ENCODE results near the gene CLEC5A. TPM values are rescaled to one million over a fixed set of nuclear protein-coding genes. Genes with fewer than 3 reads are reported as not detected.

Gene CLEC5A
- total and polyA plus RNA-seq, 12 donors: 0.17 to 5.8 (median 1.9) TPM; not detected in 1

- no peak overlapping the region for H3K27ac ChIP-seq
- no peak overlapping the region for H3K4me3 ChIP-seq
- intact Hi-C loops (cut with DNase I): no loop called here
- 37 to 70% (median 64%) methylated on average over 1 of the region's 1 CpG for WGBS, 4 donors
- H3K9me3 ChIP-seq (replicated peaks in 1 of 3): no peaks in the 10 kb centered on the region
- no peak for TF ChIP-seq POLR2A (IDR thresholded peaks at IDR 0.05)
- TF ChIP-seq, protein P1, sequence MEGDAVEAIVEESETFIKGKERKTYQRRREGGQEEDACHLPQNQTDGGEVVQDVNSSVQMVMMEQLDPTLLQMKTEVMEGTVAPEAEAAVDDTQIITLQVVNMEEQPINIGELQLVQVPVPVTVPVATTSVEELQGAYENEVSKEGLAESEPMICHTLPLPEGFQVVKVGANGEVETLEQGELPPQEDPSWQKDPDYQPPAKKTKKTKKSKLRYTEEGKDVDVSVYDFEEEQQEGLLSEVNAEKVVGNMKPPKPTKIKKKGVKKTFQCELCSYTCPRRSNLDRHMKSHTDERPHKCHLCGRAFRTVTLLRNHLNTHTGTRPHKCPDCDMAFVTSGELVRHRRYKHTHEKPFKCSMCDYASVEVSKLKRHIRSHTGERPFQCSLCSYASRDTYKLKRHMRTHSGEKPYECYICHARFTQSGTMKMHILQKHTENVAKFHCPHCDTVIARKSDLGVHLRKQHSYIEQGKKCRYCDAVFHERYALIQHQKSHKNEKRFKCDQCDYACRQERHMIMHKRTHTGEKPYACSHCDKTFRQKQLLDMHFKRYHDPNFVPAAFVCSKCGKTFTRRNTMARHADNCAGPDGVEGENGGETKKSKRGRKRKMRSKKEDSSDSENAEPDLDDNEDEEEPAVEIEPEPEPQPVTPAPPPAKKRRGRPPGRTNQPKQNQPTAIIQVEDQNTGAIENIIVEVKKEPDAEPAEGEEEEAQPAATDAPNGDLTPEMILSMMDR (IDR thresholded peaks at IDR 0.05): no peak
- DNase-seq: no peak
- no peaks in the 10 kb centered on the region for H3K27me3 ChIP-seq
- no peaks in the 10 kb centered on the region for H3K36me3 ChIP-seq (replicated peaks in 1 of 2)
- no peaks in the 10 kb centered on the region for H3K4me1 ChIP-seq (replicated peaks in 1 of 2)
Measured at GRCh38 chr7:141943846-141944245, 2.9 kb downstream of the CLEC5A start.

GRCh38 chr7:141941075-141941474 is 5.7 kb downstream of the CLEC5A start:
- Histone ChIP-seq H3K4me3 (no peak overlapping the region), H3K27me3 (no peaks in the 10 kb centered on the region), H3K9me3 (replicated peaks in 1 of 3) (no peaks in the 10 kb centered on the region), H3K4me1 (replicated peaks in 1 of 2) (no peaks in the 10 kb centered on the region), H3K36me3 (replicated peaks in 1 of 2) (no peaks in the 10 kb centered on the region), H3K27ac (no peak overlapping the region)
- DNase-seq: no peak
- intact Hi-C loops (cut with DNase I): no loop called here
- no peak for TF ChIP-seq POLR2A (IDR thresholded peaks at IDR 0.05)
- TF ChIP-seq, protein P1 (IDR thresholded peaks at IDR 0.05): no peak
- 73 to 81% (median 77%) methylated on average over 3 of the region's 3 CpGs for WGBS, 4 donors

- Histone ChIP-seq H3K4me1 (replicated peaks in 1 of 2) (no peaks in the 10 kb centered on the region), H3K4me3 (no peak overlapping the region), H3K27ac (no peak overlapping the region), H3K27me3 (no peaks in the 10 kb centered on the region), H3K9me3 (replicated peaks in 1 of 3) (no peaks in the 10 kb centered on the region), H3K36me3 (replicated peaks in 1 of 2) (no peaks in the 10 kb centered on the region)
- DNase-seq: no peak
- 73 to 80% (median 76%) methylated on average over 5 of the region's 5 CpGs for WGBS, 4 donors
- intact Hi-C loops (cut with DNase I): no loop called here
- TF ChIP-seq POLR2A (IDR thresholded peaks at IDR 0.05): no peak
- TF ChIP-seq, protein P1 (IDR thresholded peaks at IDR 0.05): no peak
Measured at GRCh38 chr7:141930211-141930610, 16.6 kb downstream of the CLEC5A start.

DNA sequence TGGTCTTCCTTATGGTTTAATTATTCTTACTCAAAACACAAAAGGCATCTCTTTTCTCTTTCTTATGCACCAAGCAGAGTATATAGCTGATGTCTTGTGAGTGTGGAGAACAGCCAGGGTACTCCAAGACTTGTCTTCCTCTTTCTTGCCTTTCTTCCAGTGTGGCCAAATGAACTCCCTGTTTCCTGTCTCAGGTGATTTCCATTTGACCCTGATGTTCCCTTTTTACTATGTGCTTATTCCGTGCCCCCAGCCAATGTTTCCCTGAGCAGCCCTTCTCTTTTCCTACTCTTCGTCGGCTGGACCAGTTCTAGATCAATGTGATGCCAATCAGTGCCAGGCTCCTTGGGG is 18.0 kb downstream of the CLEC5A start:
- DNase-seq: no peak
- Histone ChIP-seq H3K36me3 (replicated peaks in 1 of 2) (no peaks in the 10 kb centered on the region), H3K27me3 (no peaks in the 10 kb centered on the region), H3K4me3 (no peak overlapping the region), H3K9me3 (replicated peaks in 1 of 3) (no peaks in the 10 kb centered on the region), H3K4me1 (replicated peaks in 1 of 2) (no peaks in the 10 kb centered on the region), H3K27ac (no peak overlapping the region)
- intact Hi-C loops (cut with DNase I): no loop called here
- 56 to 68% (median 61%) methylated on average over 3 of the region's 3 CpGs for WGBS, 4 donors
- TF ChIP-seq, protein P1 (IDR thresholded peaks at IDR 0.05): no peak
- TF ChIP-seq POLR2A (IDR thresholded peaks at IDR 0.05): no peak

All from adrenal gland (tissue), 12 donors.